Measurements from ENCODE around the gene NPAS4.
"Not testable (repeated sequence)": the region's sequence is repeated elsewhere in the genome, so short reads cannot be mapped to it uniquely, and the experiment has no call there.

Gene NPAS4

GRCh38 chr11:66420671-66421476 is at the start of gene NPAS4:
TSS of gene NPAS4 (plus strand) at chr11:66421035. CDS start at chr11:66421180, 145 bp downstream.
- no peak for DNase-seq

- peak; percentile 87 for DNase-seq
Observed at GRCh38 chr11:66371627-66372415, 49.0 kb upstream of the NPAS4 start, which contains the start of gene SLC29A2. TSS of gene SLC29A2 (minus strand) at chr11:66371760. CDS start at chr11:66371591, 169 bp downstream.

- no peak for DNase-seq
Observed at GRCh38 chr11:66373265-66373664, 47.6 kb upstream of the NPAS4 start.

GRCh38 chr11:66373690-66374287 is 47.0 kb upstream of the NPAS4 start:
- DNase-seq, result not testable (repeated sequence)

GRCh38 chr11:66380264-66380663 is 40.6 kb upstream of the NPAS4 start:
- peak; percentile 18 for DNase-seq

GRCh38 chr11:66384316-66384715 is 36.5 kb upstream of the NPAS4 start:
- DNase-seq, result not testable (repeated sequence)

- peak; percentile 91 for DNase-seq
Observed at GRCh38 chr11:66386171-66387069, 34.4 kb upstream of the NPAS4 start.

GRCh38 chr11:66388780-66389386 is 32.0 kb upstream of the NPAS4 start:
- DNase-seq, result peak; percentile 82

- DNase-seq, result no peak
Observed at GRCh38 chr11:66391322-66391721, 29.5 kb upstream of the NPAS4 start.

- DNase-seq, result no peak
Observed at GRCh38 chr11:66393954-66394353, 26.9 kb upstream of the NPAS4 start.

GRCh38 chr11:66407651-66408050 is 13.2 kb upstream of the NPAS4 start:
- DNase-seq, result no peak

- peak; percentile 96 for DNase-seq
Observed at GRCh38 chr11:66408488-66409214, 12.2 kb upstream of the NPAS4 start.

GRCh38 chr11:66409226-66409625 is 11.6 kb upstream of the NPAS4 start:
- DNase-seq, result no peak

- DNase-seq, result no peak
Observed at GRCh38 chr11:66410191-66410590, 10.6 kb upstream of the NPAS4 start.

GRCh38 chr11:66411323-66411722 is 9.5 kb upstream of the NPAS4 start:
- no peak for DNase-seq

- no peak for DNase-seq
Observed at GRCh38 chr11:66412110-66412509, 8.7 kb upstream of the NPAS4 start.

- DNase-seq, result no peak
Observed at GRCh38 chr11:66413167-66413566, 7.7 kb upstream of the NPAS4 start.

GRCh38 chr11:66414120-66414934 is 6.5 kb upstream of the NPAS4 start:
- DNase-seq, result no peak

- no peak for DNase-seq
Observed at GRCh38 chr11:66415423-66415822, 5.4 kb upstream of the NPAS4 start.

GRCh38 chr11:66417000-66417399 is 3.8 kb upstream of the NPAS4 start:
- peak; percentile 61 for DNase-seq

All from activated CD4-positive, alpha-beta T cell treated with anti-CD3 and anti-CD28 coated beads for 48 hours (primary cell).